ENCODE results near the gene SNAPIN. TPM values are rescaled to one million over a fixed set of nuclear protein-coding genes. Genes with fewer than 3 reads are reported as not detected.
"Not testable (repeated sequence)": the region's sequence is repeated elsewhere in the genome, so short reads cannot be mapped to it uniquely, and the experiment has no call there.

SNAPIN gene
- total RNA-seq, 1 experiment from 2014 or later: 82.0 TPM

- H2AFZ ChIP-seq (ENCODE audit: low read length): no peak overlapping the region
- H3F3A ChIP-seq (ENCODE audit: low read length, unreplicated experiment): peaks cover 28% of the 10 kb centered on the region
- no peaks in the 10 kb centered on the region for H3K9me3 ChIP-seq (ENCODE audit: low read length)
- H3K27me3 ChIP-seq (ENCODE audit: low read length): no peaks in the 10 kb centered on the region
- no peaks in the 10 kb centered on the region for H3K9me2 ChIP-seq (replicated peaks; ENCODE audit: low read length)
- no peak for TF ChIP-seq EZH2 (IDR thresholded peaks at IDR 0.05; ENCODE audit: low read length, unreplicated experiment)
- TF ChIP-seq EZH2phosphoT487 (IDR thresholded peaks at IDR 0.05; ENCODE audit: borderline replicate concordance, low read length): no peak
- no peak for TF ChIP-seq CTCF (conservative IDR thresholded peaks at IDR 0.05; ENCODE audit: low read depth, low read length)
- intact Hi-C loops (cut with micrococcal nuclease): no loop called here
- ChIA-PET POLR2A (ENCODE audit: unreplicated experiment) (interaction anchor here (0.6 kb wide), 2 partner anchors 50 to 79 kb away, joined by 4 to 5 read pairs; partner anchors contain the start of gene S100A16), CTCF (no interaction called here)
- peaks cover 37% of the 10 kb centered on the region for H3K79me2 ChIP-seq (ENCODE audit: low read length)
- H4K20me1 ChIP-seq (ENCODE audit: low read length): peaks cover 6% of the 10 kb centered on the region; the same call in 1 of the 2 replicates
- BruUV-seq (replicated peaks): no TSS peak
- H3K4me3 ChIP-seq (ENCODE audit: low read length): no peak overlapping the region
- ATAC-seq: no peak
- no peak overlapping the region for H3K4me2 ChIP-seq (ENCODE audit: low read length)
- no peak overlapping the region for H3K9ac ChIP-seq (ENCODE audit: low read length)
- DNase-seq: no peak
- H3K4me1 ChIP-seq (ENCODE audit: insufficient read depth, low read length): peaks cover 11% of the 10 kb centered on the region; the same call in 1 of the 2 replicates
- H3K36me3 ChIP-seq (ENCODE audit: low read depth, low read length): peaks cover 75% of the 10 kb centered on the region
- H3K27ac ChIP-seq (ENCODE audit: low read length): no peak overlapping the region
Observed at GRCh38 chr1:153663211-153663610, 4.7 kb downstream of the SNAPIN start.

GRCh38 chr1:153667439-153667838 is 8.9 kb downstream of the SNAPIN start:
- ChIA-PET CTCF (no interaction called here), POLR2A (ENCODE audit: unreplicated experiment) (no interaction called here)
- Histone ChIP-seq H3K27me3 (ENCODE audit: low read length) (no peaks in the 10 kb centered on the region), H3K79me2 (ENCODE audit: low read length) (peaks cover 50% of the 10 kb centered on the region), H3K4me2 (ENCODE audit: low read length) (peak overlapping the region; percentile 94; the same call in 1 of the 2 replicates), H3F3A (ENCODE audit: low read length, unreplicated experiment) (peaks cover 26% of the 10 kb centered on the region), H3K36me3 (ENCODE audit: low read depth, low read length) (peaks cover 76% of the 10 kb centered on the region), H3K9me2 (replicated peaks; ENCODE audit: low read length) (no peaks in the 10 kb centered on the region), H3K9ac (ENCODE audit: low read length) (no peak overlapping the region), H3K4me1 (ENCODE audit: insufficient read depth, low read length) (peaks cover 17% of the 10 kb centered on the region), H3K27ac (ENCODE audit: low read length) (no peak overlapping the region), H2AFZ (ENCODE audit: low read length) (no peak overlapping the region), H3K4me3 (ENCODE audit: low read length) (no peak overlapping the region), H3K9me3 (ENCODE audit: low read length) (no peaks in the 10 kb centered on the region), H4K20me1 (ENCODE audit: low read length) (peaks cover 18% of the 10 kb centered on the region)
- ATAC-seq: no peak
- TF ChIP-seq EZH2phosphoT487 (IDR thresholded peaks at IDR 0.05; ENCODE audit: borderline replicate concordance, low read length) (no peak), CTCF (conservative IDR thresholded peaks at IDR 0.05; ENCODE audit: low read depth, low read length) (no peak), EZH2 (IDR thresholded peaks at IDR 0.05; ENCODE audit: low read length, unreplicated experiment) (no peak)
- no peak for DNase-seq
- no TSS peak for BruUV-seq (replicated peaks)
- intact Hi-C loops (cut with micrococcal nuclease): no loop called here

GRCh38 chr1:153668672-153669071 is 10.2 kb downstream of the SNAPIN start:
- BruUV-seq (replicated peaks); CTCF ChIA-PET; H3K9ac ChIP-seq (ENCODE audit: low read length); ATAC-seq; DNase-seq; H3K9me2 ChIP-seq (replicated peaks; ENCODE audit: low read length); H2AFZ ChIP-seq (ENCODE audit: low read length); H3K27me3 ChIP-seq (ENCODE audit: low read length); H3K9me3 ChIP-seq (ENCODE audit: low read length); H3K27ac ChIP-seq (ENCODE audit: low read length); intact Hi-C loops (cut with micrococcal nuclease): not testable (repeated sequence)
- H4K20me1 ChIP-seq (ENCODE audit: low read length): peaks cover 18% of the 10 kb centered on the region
- H3K79me2 ChIP-seq (ENCODE audit: low read length): peaks cover 50% of the 10 kb centered on the region
- H3K4me3 ChIP-seq (ENCODE audit: low read length): peak overlapping the region; percentile 89; the same call in 1 of the 2 replicates
- H3K4me2 ChIP-seq (ENCODE audit: low read length): peak overlapping the region; percentile 94
- peaks cover 17% of the 10 kb centered on the region for H3K4me1 ChIP-seq (ENCODE audit: insufficient read depth, low read length)
- peaks cover 64% of the 10 kb centered on the region for H3K36me3 ChIP-seq (ENCODE audit: low read depth, low read length)
- POLR2A ChIA-PET (ENCODE audit: unreplicated experiment): interaction anchor here (0.6 to 0.7 kb wide), 2 partner anchors 35 to 97 kb away, joined by 3 to 4 read pairs; partner anchors contain the start of gene CHTOP
- H3F3A ChIP-seq (ENCODE audit: low read length, unreplicated experiment): peaks cover 25% of the 10 kb centered on the region

Data from PC-3 (cell line).